GM18858 (cell line): ENCODE data around the gene TMEM86A.

Source experiments
- ATAC-seq: cut with Tn5 transposase; IDR thresholded peaks from one replicate; pipeline ENCODE4 v1.9.1; 2021; ENCODE audit not compliant: unreplicated experiment

The TMEM86A gene

GRCh38 chr11:18754308-18754707 is 55.7 kb downstream of the TMEM86A start:
- no peak for ATAC-seq
